Measurements from ENCODE around the gene JUND. TPM values are rescaled to one million over a fixed set of nuclear protein-coding genes. Genes with fewer than 3 reads are reported as not detected.
A peak's percentile ranks its signal among the peaks of the same experiment; 100 is the strongest.

JUND gene
- total and polyA plus RNA-seq, 8 donors: 86.8 to 181 (median 123) TPM

DNA sequence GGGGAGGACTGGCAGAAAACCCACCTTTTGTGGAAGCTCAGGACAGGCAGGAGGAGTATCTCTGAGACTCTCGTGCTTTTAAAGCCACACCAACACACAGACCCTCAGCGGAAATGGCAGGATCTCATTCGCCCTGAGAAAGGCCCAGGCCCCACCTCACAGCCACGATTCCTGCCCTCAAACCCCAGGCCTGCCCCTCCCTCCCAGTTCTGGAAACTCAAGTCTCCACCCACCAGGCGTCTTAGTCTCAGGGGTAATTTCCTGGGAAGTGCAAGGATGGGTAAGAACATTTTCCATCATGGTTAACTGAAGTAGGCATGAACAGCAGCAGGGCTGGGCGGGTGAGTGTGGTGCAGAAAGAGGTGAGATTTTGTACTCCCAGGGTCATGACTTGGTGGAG lies 47.2 kb downstream of the JUND start:
- Histone ChIP-seq H3K4me3 (no peak overlapping the region), H3K9me3 (no peaks in the 10 kb centered on the region), H3K4me1 (no peaks in the 10 kb centered on the region), H3K27me3 (peaks cover 0 to 5% (median 0%) of the 10 kb centered on the region in 4 donors), H3K36me3 (no peaks in the 10 kb centered on the region), H3K27ac (no peak overlapping the region)
- no peak for FAIRE-seq
- whole genome bisulfite sequencing, 2 donors: 41 to 45% methylated on average over 6 of the region's 6 CpGs
- TF ChIP-seq, protein P1, sequence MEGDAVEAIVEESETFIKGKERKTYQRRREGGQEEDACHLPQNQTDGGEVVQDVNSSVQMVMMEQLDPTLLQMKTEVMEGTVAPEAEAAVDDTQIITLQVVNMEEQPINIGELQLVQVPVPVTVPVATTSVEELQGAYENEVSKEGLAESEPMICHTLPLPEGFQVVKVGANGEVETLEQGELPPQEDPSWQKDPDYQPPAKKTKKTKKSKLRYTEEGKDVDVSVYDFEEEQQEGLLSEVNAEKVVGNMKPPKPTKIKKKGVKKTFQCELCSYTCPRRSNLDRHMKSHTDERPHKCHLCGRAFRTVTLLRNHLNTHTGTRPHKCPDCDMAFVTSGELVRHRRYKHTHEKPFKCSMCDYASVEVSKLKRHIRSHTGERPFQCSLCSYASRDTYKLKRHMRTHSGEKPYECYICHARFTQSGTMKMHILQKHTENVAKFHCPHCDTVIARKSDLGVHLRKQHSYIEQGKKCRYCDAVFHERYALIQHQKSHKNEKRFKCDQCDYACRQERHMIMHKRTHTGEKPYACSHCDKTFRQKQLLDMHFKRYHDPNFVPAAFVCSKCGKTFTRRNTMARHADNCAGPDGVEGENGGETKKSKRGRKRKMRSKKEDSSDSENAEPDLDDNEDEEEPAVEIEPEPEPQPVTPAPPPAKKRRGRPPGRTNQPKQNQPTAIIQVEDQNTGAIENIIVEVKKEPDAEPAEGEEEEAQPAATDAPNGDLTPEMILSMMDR (IDR thresholded peaks at IDR 0.05): no peak
- no peak for DNase-seq
- intact Hi-C loops (cut with DNase I): no loop called here
- no peak for ATAC-seq

DNA sequence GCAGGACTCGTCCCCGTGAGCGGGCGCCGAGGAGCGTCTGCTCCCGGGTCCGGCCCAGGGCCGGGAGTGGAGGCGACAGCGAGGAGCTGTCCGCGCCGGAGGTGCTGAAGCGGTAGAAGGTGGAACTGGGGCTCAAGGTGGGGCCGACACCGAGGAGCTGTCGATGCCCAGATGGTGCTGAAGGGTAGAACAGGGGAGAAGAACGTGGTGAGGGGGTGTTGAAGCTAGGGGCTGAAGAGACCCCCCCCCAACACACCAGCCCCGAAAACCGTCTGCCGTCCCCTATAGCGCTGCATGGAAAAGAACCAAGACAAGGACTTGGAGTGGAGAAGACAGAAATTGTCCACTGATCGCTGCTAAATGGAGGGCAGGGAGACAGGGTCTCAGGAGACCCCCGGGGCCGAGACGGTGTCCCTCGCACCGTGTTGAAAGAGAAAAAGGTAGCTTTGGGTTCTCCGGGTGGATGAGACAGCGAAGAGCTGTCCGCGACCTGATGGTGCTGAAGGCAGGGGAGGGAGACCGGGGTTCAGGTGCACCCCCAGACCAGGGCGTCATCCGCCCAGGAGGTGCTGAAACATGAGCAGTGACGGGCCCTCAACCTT lies 48.1 kb downstream of the JUND start:
- no peak for FAIRE-seq
- H3K4me1 ChIP-seq: no peaks in the 10 kb centered on the region
- no peaks in the 10 kb centered on the region for H3K9me3 ChIP-seq
- peak; percentile 70 to 95 (median 82) for ATAC-seq
- intact Hi-C loops (cut with DNase I): no loop called here
- TF ChIP-seq, protein P1 (IDR thresholded peaks at IDR 0.05): no peak
- 13 to 17% methylated on average over 37 of the region's 37 CpGs for WGBS, 2 donors
- peaks cover 0 to 5% (median 0%) of the 10 kb centered on the region in 4 donors for H3K27me3 ChIP-seq
- DNase-seq: peak in 3 of 6 donors; percentile 53 to 79 (median 54)
- no peak overlapping the region for H3K27ac ChIP-seq
- H3K36me3 ChIP-seq: no peaks in the 10 kb centered on the region
- H3K4me3 ChIP-seq: no peak overlapping the region

- WGBS, 2 donors: 6 to 7% methylated on average over 38 to 46 of the region's 46 CpGs
- H3K9me3 ChIP-seq: no peaks in the 10 kb centered on the region
- H3K36me3 ChIP-seq: no peaks in the 10 kb centered on the region
- H3K4me3 ChIP-seq: no peak overlapping the region
- intact Hi-C loops (cut with DNase I): no loop called here
- no peak for FAIRE-seq
- DNase-seq: peak in 1 of 6 donors; percentile 81
- peaks cover 0 to 5% (median 0%) of the 10 kb centered on the region in 4 donors for H3K27me3 ChIP-seq
- TF ChIP-seq, protein P1 (IDR thresholded peaks at IDR 0.05): no peak
- no peaks in the 10 kb centered on the region for H3K4me1 ChIP-seq
- H3K27ac ChIP-seq: no peak overlapping the region
- ATAC-seq: peak; percentile 17 to 61 (median 50)
These were observed 48.7 kb downstream of the JUND start for GRCh38 chr19:18232540-18233223.

DNA sequence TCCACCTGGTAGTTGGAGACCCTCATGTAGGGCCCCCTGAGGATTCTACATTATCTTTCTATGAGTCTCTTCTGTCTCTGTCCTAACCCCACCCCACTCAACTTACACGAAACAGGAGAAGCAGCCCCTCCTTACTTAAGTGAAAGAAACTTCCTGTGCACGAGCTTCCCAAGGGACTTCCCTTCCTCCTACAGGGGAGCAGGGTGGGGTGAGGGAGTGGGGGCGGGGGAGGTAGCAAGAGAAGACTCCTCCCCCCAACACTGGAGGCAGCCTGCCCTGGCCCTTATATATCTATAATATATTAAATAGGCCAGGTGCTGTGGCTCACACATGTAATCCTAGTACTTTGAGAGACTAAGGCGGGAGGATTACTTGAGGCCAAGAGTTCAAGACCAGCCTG lies 49.6 kb downstream of the JUND start:
- peaks cover 0 to 5% (median 0%) of the 10 kb centered on the region in 4 donors for H3K27me3 ChIP-seq
- no peak for DNase-seq
- no peak overlapping the region for H3K4me3 ChIP-seq
- TF ChIP-seq, protein P1 (IDR thresholded peaks at IDR 0.05): no peak
- intact Hi-C loops (cut with DNase I): no loop called here
- ATAC-seq: no peak
- H3K36me3 ChIP-seq: no peaks in the 10 kb centered on the region
- FAIRE-seq: no peak
- 33 to 34% methylated on average over 4 of the region's 4 CpGs for WGBS, 2 donors
- no peaks in the 10 kb centered on the region for H3K9me3 ChIP-seq
- no peak overlapping the region for H3K27ac ChIP-seq
- no peaks in the 10 kb centered on the region for H3K4me1 ChIP-seq
